Osteoblast (primary cell): Measurements from ENCODE around the gene RAD50. TPM values are rescaled to one million over a fixed set of nuclear protein-coding genes. Genes with fewer than 3 reads are reported as not detected.
"Not testable (repeated sequence)": the region's sequence is repeated elsewhere in the genome, so short reads cannot be mapped to it uniquely, and the experiment has no call there.

Experiments used
- DNase-seq: peaks from one replicate; pipeline ENCODE4 v3.0.0; 2011; ENCODE audit warnings: low spot score, mixed read lengths; ENCODE audit not compliant: insufficient read length; ENCODE audit errors: missing footprints
- H2AFZ ChIP-seq: 2 replicates; pipeline ENCODE4 v1.6.0; 2011; ENCODE audit warnings: mild to moderate bottlenecking, low read length
- H3K27ac ChIP-seq: 2 replicates; pipeline ENCODE4 v1.5.1; 2011; ENCODE audit warnings: mild to moderate bottlenecking, low read depth, low read length, moderate library complexity
- H3K27me3 ChIP-seq: 2 replicates; pipeline ENCODE4 v1.6.0; 2012; ENCODE audit warnings: mild to moderate bottlenecking, control low read depth, inconsistent platforms, low read length, moderate library complexity; ENCODE audit not compliant: insufficient read depth
- H3K36me3 ChIP-seq: 2 replicates; pipeline ENCODE4 v1.5.1; 2011; ENCODE audit warnings: mild to moderate bottlenecking, low read length, control low read depth, moderate library complexity; ENCODE audit not compliant: insufficient read depth
- H3K4me1 ChIP-seq: 2 replicates; pipeline ENCODE4 v1.5.1; 2011; ENCODE audit warnings: mild to moderate bottlenecking, low read length, control low read depth, moderate library complexity; ENCODE audit not compliant: insufficient read depth
- H3K4me2 ChIP-seq: 2 replicates; pipeline ENCODE4 v1.6.0; 2011; ENCODE audit warnings: mild to moderate bottlenecking, low read length; ENCODE audit not compliant: insufficient read depth
- H3K4me3 ChIP-seq: fragments of 200-600 bp; sonication (generic); 3 replicates; pipeline ENCODE4 v1.5.1; 2012; ENCODE audit warnings: mild to moderate bottlenecking, low read length, inconsistent platforms; ENCODE audit not compliant: insufficient read depth
- H3K79me2 ChIP-seq: 2 replicates; pipeline ENCODE4 v1.6.0; 2012; ENCODE audit warnings: mild to moderate bottlenecking, low read length, control low read depth, inconsistent platforms; ENCODE audit not compliant: insufficient read depth
- H3K9me3 ChIP-seq: 2 replicates; pipeline ENCODE4 v1.5.1; 2011; ENCODE audit warnings: low read depth, low read length, control low read depth
- H4K20me1 ChIP-seq: 2 replicates; pipeline ENCODE4 v1.6.0; 2012; ENCODE audit warnings: mild to moderate bottlenecking, low read length, control low read depth; ENCODE audit not compliant: insufficient read depth
- CTCF ChIP-seq: IDR thresholded peaks from 2 replicates; pipeline ENCODE4 v1.5.1; 2011; ENCODE audit warnings: mild to moderate bottlenecking, low read depth, low read length, moderate library complexity; ENCODE audit errors: extremely low read depth
- total RNA-seq: library from RNA; depleted of rRNA; stranded (reverse); fragments of >200 nt; gene quantifications from 2 replicates; pipeline ENCODE4 v1.2.3, GENCODE V29; 2012

RAD50 gene
- total RNA-seq, 1 donor = 39.4 TPM

GRCh38 chr5:132622608-132623007 is 65.8 kb downstream of the RAD50 start:
- H3K27ac ChIP-seq = no peak overlapping the region
- no peak overlapping the region for H3K4me3 ChIP-seq

GRCh38 chr5:132627470-132627869 is 70.7 kb downstream of the RAD50 start:
- H3K27ac ChIP-seq = no peak overlapping the region
- no peak overlapping the region for H3K4me2 ChIP-seq
- H2AFZ ChIP-seq = no peak overlapping the region
- H3K4me1 ChIP-seq = no peaks in the 10 kb centered on the region
- H3K79me2 ChIP-seq = no peaks in the 10 kb centered on the region
- TF ChIP-seq CTCF = no peak
- no peak for DNase-seq
- no peaks in the 10 kb centered on the region for H3K9me3 ChIP-seq
- H3K4me3 ChIP-seq = no peak overlapping the region
- no peaks in the 10 kb centered on the region for H4K20me1 ChIP-seq
- no peaks in the 10 kb centered on the region for H3K27me3 ChIP-seq
- H3K36me3 ChIP-seq = no peaks in the 10 kb centered on the region

More at GRCh38 chr5:132622608-132623007, 65.8 kb downstream of the RAD50 start:
- H4K20me1 ChIP-seq = no peaks in the 10 kb centered on the region
- no peak overlapping the region for H2AFZ ChIP-seq
- no peak for DNase-seq
- no peak for TF ChIP-seq CTCF
- H3K79me2 ChIP-seq = no peaks in the 10 kb centered on the region
- H3K4me2 ChIP-seq = no peak overlapping the region
- no peaks in the 10 kb centered on the region for H3K4me1 ChIP-seq
- H3K36me3 ChIP-seq = peaks cover 25% of the 10 kb centered on the region
- H3K9me3 ChIP-seq = no peaks in the 10 kb centered on the region
- no peaks in the 10 kb centered on the region for H3K27me3 ChIP-seq

- no peak for DNase-seq
- Histone ChIP-seq H3K9me3 (no peaks in the 10 kb centered on the region), H3K4me1 (no peaks in the 10 kb centered on the region), H3K36me3 (no peaks in the 10 kb centered on the region), H2AFZ (no peak overlapping the region), H3K4me3 (no peak overlapping the region), H3K4me2 (no peak overlapping the region), H3K27ac (no peak overlapping the region), H3K79me2 (no peaks in the 10 kb centered on the region), H3K27me3 (no peaks in the 10 kb centered on the region), H4K20me1 (no peaks in the 10 kb centered on the region)
- no peak for TF ChIP-seq CTCF
Observed at GRCh38 chr5:132628814-132629213, 72.0 kb downstream of the RAD50 start.

- Histone ChIP-seq H3K36me3 (no peaks in the 10 kb centered on the region), H3K9me3 (no peaks in the 10 kb centered on the region), H3K27ac (no peak overlapping the region), H3K27me3 (no peaks in the 10 kb centered on the region), H4K20me1 (no peaks in the 10 kb centered on the region), H2AFZ (no peak overlapping the region), H3K79me2 (no peaks in the 10 kb centered on the region), H3K4me1 (no peaks in the 10 kb centered on the region), H3K4me3 (no peak overlapping the region), H3K4me2 (no peak overlapping the region)
- TF ChIP-seq CTCF = no peak
- DNase-seq = no peak
Observed at GRCh38 chr5:132629230-132629944, 72.6 kb downstream of the RAD50 start.

- H2AFZ ChIP-seq, H3K4me2 ChIP-seq, H3K27me3 ChIP-seq, H4K20me1 ChIP-seq, H3K79me2 ChIP-seq, H3K9me3 ChIP-seq, DNase-seq, H3K27ac ChIP-seq, H3K4me1 ChIP-seq, H3K4me3 ChIP-seq: not testable (repeated sequence)
- H3K36me3 ChIP-seq = peaks cover 10% of the 10 kb centered on the region
Observed at GRCh38 chr5:132633587-132633986, 76.8 kb downstream of the RAD50 start.
